HG03175 (cell line): ENCODE measurements around the gene DOK7.
"Not testable (repeated sequence)": the region's sequence is repeated elsewhere in the genome, so short reads cannot be mapped to it uniquely, and the experiment has no call there.

ENCODE experiments used
- ATAC-seq: cut with Tn5 transposase; IDR thresholded peaks from one replicate; pipeline ENCODE4 v1.9.1; 2021; ENCODE audit warnings: mild to moderate bottlenecking, moderate library complexity; ENCODE audit not compliant: unreplicated experiment

The DOK7 gene

GRCh38 chr4:3501126-3501824, 38.2 kb downstream of the DOK7 start:
- no peak for ATAC-seq

GRCh38 chr4:3501825-3502425, 38.8 kb downstream of the DOK7 start:
- no peak for ATAC-seq

GRCh38 chr4:3502941-3503936, 40.1 kb downstream of the DOK7 start:
- no peak for ATAC-seq

- ATAC-seq: no peak
Measured at GRCh38 chr4:3505231-3505630, 42.1 kb downstream of the DOK7 start.

- ATAC-seq: no peak
Measured at GRCh38 chr4:3508542-3508941, 45.4 kb downstream of the DOK7 start.

- ATAC-seq: no peak
Measured at GRCh38 chr4:3510481-3510880, 47.4 kb downstream of the DOK7 start.

- no peak for ATAC-seq
Measured at GRCh38 chr4:3511187-3511586, 48.1 kb downstream of the DOK7 start.

- not testable (repeated sequence) for ATAC-seq
Measured at GRCh38 chr4:3511601-3512000, 48.5 kb downstream of the DOK7 start.

GRCh38 chr4:3512279-3512678, 49.2 kb downstream of the DOK7 start:
- no peak for ATAC-seq

GRCh38 chr4:3512719-3513118, 49.6 kb downstream of the DOK7 start:
- no peak for ATAC-seq

- ATAC-seq: no peak
Measured at GRCh38 chr4:3513807-3514206, 50.7 kb downstream of the DOK7 start.

GRCh38 chr4:3514221-3514780, 51.2 kb downstream of the DOK7 start:
- no peak for ATAC-seq

GRCh38 chr4:3514806-3515501, 51.8 kb downstream of the DOK7 start:
- ATAC-seq: no peak

- ATAC-seq: no peak
Measured at GRCh38 chr4:3515646-3516045, 52.5 kb downstream of the DOK7 start.

GRCh38 chr4:3516061-3516835, 53.1 kb downstream of the DOK7 start:
- no peak for ATAC-seq

- ATAC-seq: no peak
Measured at GRCh38 chr4:3516836-3517730, 54.0 kb downstream of the DOK7 start.

- no peak for ATAC-seq
Measured at GRCh38 chr4:3517731-3518510, 54.8 kb downstream of the DOK7 start.

- ATAC-seq: no peak
Measured at GRCh38 chr4:3518511-3518880, 55.4 kb downstream of the DOK7 start.
